Ovary (tissue), 3 donors: Measurements from ENCODE around the gene MAST1.

Experiments used
- CTCF ChIP-seq, 3 donors: fragments of 450-650 bp in 2 of 3; fragments of 200-600 bp in 1 of 3; IDR thresholded peaks; one replicate each; pipeline versions ENCODE4 v1.5.1 to v1.8.0; 2016 to 2022; ENCODE audit warnings: antibody characterized with exemption in 3 of 3, mild to moderate bottlenecking in 1 of 3
- EP300 ChIP-seq: sonication (generic); formaldehyde crosslinking; IDR thresholded peaks from one replicate; pipeline ENCODE4 v1.6.1; 2017; ENCODE audit warnings: antibody characterized with exemption
- POLR2A ChIP-seq: fragments of 450-650 bp; IDR thresholded peaks from one replicate; pipeline ENCODE4 v1.6.1; 2017; ENCODE audit warnings: antibody characterized with exemption, mild to moderate bottlenecking, moderate library complexity
- donor health status: DM: no; HTN: no; CAD: no.

GRCh38 chr19:12806242-12807081, 31.9 kb upstream of the MAST1 start, which contains the start of gene RNASEH2A:
- peak in 1 of 3 donors; percentile 10 for TF ChIP-seq CTCF (IDR thresholded peaks at IDR 0.05)
- no peak for TF ChIP-seq POLR2A
- TF ChIP-seq EP300, result no peak
